Measurements from ENCODE around the gene TSPAN10. TPM values are rescaled to one million over a fixed set of nuclear protein-coding genes. Genes with fewer than 3 reads are reported as not detected.

The TSPAN10 gene
- total and polyA plus RNA-seq, 2 of the 8 experiments (the other 6 are each of a cell fraction or from before 2014, with no cell fraction given) = 0.99 to 1.1 TPM

DNA sequence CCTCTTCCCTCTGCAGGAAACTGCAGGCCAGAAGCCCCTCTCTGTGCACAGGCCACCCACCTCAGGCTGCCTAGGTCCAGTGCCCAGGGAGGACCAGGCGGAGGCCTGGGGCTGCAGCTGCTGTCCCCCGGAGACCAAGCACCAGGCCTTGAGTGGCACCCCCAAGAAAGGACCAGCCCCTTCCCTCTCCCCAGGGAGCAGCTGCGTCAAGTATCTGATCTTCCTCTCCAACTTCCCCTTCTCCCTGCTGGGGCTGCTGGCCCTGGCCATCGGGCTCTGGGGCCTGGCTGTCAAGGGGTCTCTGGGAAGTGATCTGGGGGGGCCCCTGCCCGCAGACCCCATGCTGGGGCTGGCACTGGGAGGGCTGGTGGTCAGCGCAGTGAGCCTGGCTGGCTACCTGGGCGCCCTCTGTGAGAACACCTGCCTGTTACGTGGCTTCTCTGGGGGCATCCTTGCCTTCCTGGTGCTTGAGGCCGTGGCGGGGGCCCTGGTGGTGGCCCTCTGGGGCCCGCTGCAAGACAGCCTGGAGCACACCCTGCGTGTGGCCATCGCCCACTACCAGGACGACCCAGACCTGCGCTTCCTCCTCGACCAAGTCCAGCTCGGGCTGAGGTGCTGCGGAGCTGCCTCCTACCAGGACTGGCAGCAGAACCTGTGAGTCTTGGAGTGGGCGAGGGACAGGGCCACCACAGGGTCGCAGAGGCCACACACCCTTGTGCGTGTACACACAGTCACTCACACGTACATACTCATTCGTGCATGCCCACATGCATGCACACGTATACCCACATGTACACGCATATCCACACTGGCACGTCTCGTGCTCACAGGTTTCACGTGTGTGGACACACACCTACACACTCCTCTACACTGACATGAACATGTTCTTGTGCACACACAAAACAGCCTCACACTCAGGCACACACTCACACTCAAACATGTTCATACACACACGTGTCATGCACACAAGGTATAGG is 8.3 kb downstream of the TSPAN10 start (continued):
- TF ChIP-seq, protein P1, sequence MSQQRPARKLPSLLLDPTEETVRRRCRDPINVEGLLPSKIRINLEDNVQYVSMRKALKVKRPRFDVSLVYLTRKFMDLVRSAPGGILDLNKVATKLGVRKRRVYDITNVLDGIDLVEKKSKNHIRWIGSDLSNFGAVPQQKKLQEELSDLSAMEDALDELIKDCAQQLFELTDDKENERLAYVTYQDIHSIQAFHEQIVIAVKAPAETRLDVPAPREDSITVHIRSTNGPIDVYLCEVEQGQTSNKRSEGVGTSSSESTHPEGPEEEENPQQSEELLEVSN (IDR thresholded peaks at IDR 0.05) = no peak
- TF ChIP-seq JUND (IDR thresholded peaks at IDR 0.05; ENCODE audit: low read length) = no peak

Data from H1 (cell line).